AG20443 (cell line): Measurements from ENCODE around the gene HSPBP1.

ENCODE experiments used
- DNase-seq: peaks from one replicate; pipeline ENCODE4 v3.0.0; 2012; ENCODE audit warnings: low spot score, mixed read lengths

Gene HSPBP1

GRCh38 chr19:55304980-55305379 is 25.1 kb upstream of the HSPBP1 start:
- no peak for DNase-seq

GRCh38 chr19:55304279-55304978 is 24.5 kb upstream of the HSPBP1 start:
- DNase-seq = no peak

- no peak for DNase-seq
These were observed 23.6 kb upstream of the HSPBP1 start for GRCh38 chr19:55303477-55303876.

- no peak for DNase-seq
These were observed 22.4 kb upstream of the HSPBP1 start for GRCh38 chr19:55302318-55302703.

GRCh38 chr19:55301459-55302317 is 21.8 kb upstream of the HSPBP1 start:
- DNase-seq = peak; percentile 100

GRCh38 chr19:55300886-55301458 is 21.1 kb upstream of the HSPBP1 start:
- DNase-seq = no peak

GRCh38 chr19:55299991-55300390 is 20.1 kb upstream of the HSPBP1 start:
- no peak for DNase-seq

- no peak for DNase-seq
These were observed 17.4 kb upstream of the HSPBP1 start for GRCh38 chr19:55297267-55297666.

GRCh38 chr19:55289117-55289796 is 9.3 kb upstream of the HSPBP1 start:
- DNase-seq = no peak

GRCh38 chr19:55287361-55288079 is 7.6 kb upstream of the HSPBP1 start:
- no peak for DNase-seq

- no peak for DNase-seq
These were observed 5.5 kb upstream of the HSPBP1 start for GRCh38 chr19:55285229-55285890.

- no peak for DNase-seq
These were observed 4.6 kb upstream of the HSPBP1 start for GRCh38 chr19:55284405-55285058.

- DNase-seq = peak; percentile 63
These were observed 3.9 kb upstream of the HSPBP1 start, which contains the start of gene BRSK1 for GRCh38 chr19:55283548-55284377. TSS of gene BRSK1 (plus strand) at chr19:55283997. CDS start at chr19:55284443, 446 bp downstream.

GRCh38 chr19:55279340-55279739 is 570 bp downstream of the HSPBP1 start:
- no peak for DNase-seq

GRCh38 chr19:55278391-55279135 is 1.3 kb downstream of the HSPBP1 start:
- DNase-seq = no peak

- DNase-seq = no peak
These were observed 2.4 kb downstream of the HSPBP1 start for GRCh38 chr19:55277494-55277893.

GRCh38 chr19:55276720-55277430 is 3.0 kb downstream of the HSPBP1 start:
- no peak for DNase-seq
